Activated T-cell treated with anti-CD3 and anti-CD28 coated beads, Interleukin-2, amount 50 U/mL, for 24 hours (primary cell): ENCODE data around the gene SVOPL.

ENCODE experiments used
- DNase-seq: peaks from one replicate; pipeline ENCODE4 v3.0.0-alpha.2; 2020
- H3K27ac Mint-ChIP-seq: 2 replicates; pipeline ENCODE4 v1.8.0; 2020; ENCODE audit warnings: mild to moderate bottlenecking, mixed read lengths
- H3K27me3 Mint-ChIP-seq: 2 replicates; pipeline ENCODE4 v1.8.0; 2020; ENCODE audit warnings: mixed read lengths
- H3K36me3 Mint-ChIP-seq: 2 replicates; pipeline ENCODE4 v1.8.0; 2020; ENCODE audit warnings: low read depth, mixed read lengths
- H3K4me1 Mint-ChIP-seq: 2 replicates; pipeline ENCODE4 v1.8.0; 2020; ENCODE audit warnings: low read depth, mixed read lengths
- H3K4me3 Mint-ChIP-seq: 2 replicates; pipeline ENCODE4 v1.8.0; 2020; ENCODE audit warnings: mild to moderate bottlenecking, moderate library complexity, mixed read lengths
- H3K9me3 Mint-ChIP-seq: 2 replicates; pipeline ENCODE4 v1.8.0; 2020; ENCODE audit warnings: mixed read lengths

SVOPL gene

GRCh38 chr7:138618506-138618905 is 82.7 kb downstream of the SVOPL start:
- no peaks in the 10 kb centered on the region for H3K36me3 Mint-ChIP-seq
- DNase-seq, result no peak
- H3K9me3 Mint-ChIP-seq, result no peaks in the 10 kb centered on the region
- H3K27me3 Mint-ChIP-seq, result no peaks in the 10 kb centered on the region
- H3K4me1 Mint-ChIP-seq, result peaks cover 2% of the 10 kb centered on the region
- H3K27ac Mint-ChIP-seq, result no peak overlapping the region
- H3K4me3 Mint-ChIP-seq, result no peak overlapping the region

- no peaks in the 10 kb centered on the region for H3K9me3 Mint-ChIP-seq
- no peaks in the 10 kb centered on the region for H3K36me3 Mint-ChIP-seq
- peaks cover 4% of the 10 kb centered on the region for H3K4me1 Mint-ChIP-seq
- no peak for DNase-seq
- H3K27ac Mint-ChIP-seq, result no peak overlapping the region
- H3K4me3 Mint-ChIP-seq, result no peak overlapping the region
- no peaks in the 10 kb centered on the region for H3K27me3 Mint-ChIP-seq
These were observed 85.1 kb downstream of the SVOPL start for GRCh38 chr7:138616085-138616484.

- Mint-ChIP-seq H3K36me3 (no peaks in the 10 kb centered on the region), H3K27ac (no peak overlapping the region), H3K27me3 (no peaks in the 10 kb centered on the region), H3K9me3 (no peaks in the 10 kb centered on the region), H3K4me1 (peaks cover 6% of the 10 kb centered on the region), H3K4me3 (no peak overlapping the region)
- DNase-seq, result no peak
These were observed 87.5 kb downstream of the SVOPL start for GRCh38 chr7:138613630-138614029.

- H3K27ac Mint-ChIP-seq, result no peak overlapping the region
- no peak overlapping the region for H3K4me3 Mint-ChIP-seq
- no peaks in the 10 kb centered on the region for H3K36me3 Mint-ChIP-seq
- H3K9me3 Mint-ChIP-seq, result no peaks in the 10 kb centered on the region
- H3K4me1 Mint-ChIP-seq, result peaks cover 23% of the 10 kb centered on the region
- DNase-seq, result no peak
- H3K27me3 Mint-ChIP-seq, result no peaks in the 10 kb centered on the region
These were observed 90.4 kb downstream of the SVOPL start for GRCh38 chr7:138610671-138611170.

GRCh38 chr7:138608275-138608674 is 92.9 kb downstream of the SVOPL start:
- DNase-seq, result no peak
- H3K27me3 Mint-ChIP-seq, result no peaks in the 10 kb centered on the region
- H3K4me3 Mint-ChIP-seq, result no peak overlapping the region
- H3K4me1 Mint-ChIP-seq, result peaks cover 20% of the 10 kb centered on the region
- no peaks in the 10 kb centered on the region for H3K9me3 Mint-ChIP-seq
- H3K36me3 Mint-ChIP-seq, result no peaks in the 10 kb centered on the region
- no peak overlapping the region for H3K27ac Mint-ChIP-seq

DNA sequence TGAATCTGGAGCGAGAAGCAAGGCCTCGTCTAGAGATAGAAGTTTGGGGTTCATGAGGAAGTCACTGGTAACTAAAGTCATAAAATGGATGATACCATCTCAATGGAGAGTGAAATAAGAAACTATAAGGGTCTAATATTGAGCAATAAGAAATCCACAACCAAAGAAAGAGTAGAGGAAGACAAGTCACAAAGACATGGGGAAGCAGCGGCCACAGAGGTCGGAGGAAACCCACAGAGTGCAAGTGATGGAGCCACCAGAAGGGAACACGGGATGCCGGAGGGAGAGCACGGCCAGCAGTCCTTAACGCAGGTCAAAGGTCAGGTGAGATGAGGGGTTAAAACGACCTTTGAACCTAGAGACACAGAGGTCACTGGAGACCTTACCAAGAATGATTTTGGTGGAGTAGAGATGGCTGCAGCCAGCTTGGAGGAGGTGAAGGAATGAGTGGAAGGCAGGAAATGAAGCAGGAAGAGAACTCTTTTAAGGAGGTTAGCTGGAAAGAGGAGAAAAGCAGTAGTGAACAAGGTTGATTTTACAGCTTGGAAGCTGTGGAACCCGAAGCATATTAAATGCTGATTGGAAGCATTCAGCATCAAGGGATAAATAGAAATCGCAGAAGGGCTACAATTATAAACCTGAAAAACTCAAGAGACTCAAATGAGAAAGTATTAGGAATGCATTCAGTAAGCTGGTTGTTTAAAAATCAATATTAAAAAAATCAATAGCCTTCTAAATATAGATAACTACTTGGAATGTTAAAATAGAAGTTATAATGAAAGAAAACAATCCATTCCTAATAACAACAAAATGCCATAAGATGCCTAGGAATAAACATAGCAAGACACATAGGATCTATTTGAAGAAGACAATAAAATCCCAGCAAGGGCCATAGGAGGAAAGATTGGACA is 93.7 kb downstream of the SVOPL start:
- no peaks in the 10 kb centered on the region for H3K36me3 Mint-ChIP-seq
- DNase-seq, result no peak
- no peaks in the 10 kb centered on the region for H3K9me3 Mint-ChIP-seq
- H3K27ac Mint-ChIP-seq, result no peak overlapping the region
- H3K4me1 Mint-ChIP-seq, result peaks cover 19% of the 10 kb centered on the region
- H3K27me3 Mint-ChIP-seq, result no peaks in the 10 kb centered on the region
- H3K4me3 Mint-ChIP-seq, result no peak overlapping the region

- Mint-ChIP-seq H3K4me1 (peaks cover 19% of the 10 kb centered on the region), H3K27ac (no peak overlapping the region), H3K27me3 (no peaks in the 10 kb centered on the region), H3K9me3 (no peaks in the 10 kb centered on the region), H3K4me3 (no peak overlapping the region), H3K36me3 (no peaks in the 10 kb centered on the region)
- DNase-seq, result no peak
These were observed 94.9 kb downstream of the SVOPL start for GRCh38 chr7:138606236-138606635.

DNA sequence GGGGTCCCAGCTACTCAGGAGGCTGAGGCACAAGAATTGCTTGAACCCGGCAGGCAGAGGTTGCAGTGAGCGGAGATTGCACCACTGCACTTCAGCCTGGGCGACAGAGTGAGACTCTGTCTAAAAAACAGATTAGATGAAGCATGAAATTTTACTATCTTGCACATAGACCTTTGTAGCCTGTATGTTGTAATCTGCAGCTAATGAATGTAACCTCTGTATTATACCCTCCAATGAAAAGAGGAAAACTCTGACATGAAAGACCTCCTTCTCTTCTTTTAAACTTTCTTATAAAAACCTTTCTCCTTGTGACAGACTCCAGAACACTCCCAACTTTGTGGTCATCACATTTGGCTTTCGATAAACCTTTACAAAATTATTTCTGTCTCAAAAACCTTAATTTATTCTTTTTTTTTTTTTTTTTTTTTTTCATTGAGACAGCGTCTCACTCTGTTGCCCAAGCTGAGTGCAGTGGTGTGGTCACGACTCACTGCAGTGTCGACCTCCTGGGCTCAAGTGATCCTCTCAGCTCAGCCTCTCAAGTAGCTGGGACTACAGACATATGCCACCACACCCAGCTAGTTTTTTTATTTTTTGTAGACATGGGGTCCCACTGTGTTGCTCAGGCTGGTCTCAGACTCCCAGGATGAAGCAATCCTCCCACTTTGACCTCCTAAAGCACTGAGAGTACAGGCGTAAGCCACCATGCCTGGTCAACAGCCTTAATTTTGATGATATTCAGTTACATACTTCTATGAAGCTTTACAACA is 97.4 kb downstream of the SVOPL start:
- Mint-ChIP-seq H3K27me3 (peaks cover 6% of the 10 kb centered on the region), H3K36me3 (no peaks in the 10 kb centered on the region), H3K27ac (no peak overlapping the region), H3K9me3 (no peaks in the 10 kb centered on the region), H3K4me3 (no peak overlapping the region), H3K4me1 (peaks cover 18% of the 10 kb centered on the region)
- no peak for DNase-seq

GRCh38 chr7:138602451-138602850 is 98.7 kb downstream of the SVOPL start:
- no peak overlapping the region for H3K27ac Mint-ChIP-seq
- no peak for DNase-seq
- H3K9me3 Mint-ChIP-seq, result no peaks in the 10 kb centered on the region
- H3K4me3 Mint-ChIP-seq, result no peak overlapping the region
- H3K27me3 Mint-ChIP-seq, result peaks cover 8% of the 10 kb centered on the region
- H3K36me3 Mint-ChIP-seq, result no peaks in the 10 kb centered on the region
- H3K4me1 Mint-ChIP-seq, result peaks cover 6% of the 10 kb centered on the region

DNA sequence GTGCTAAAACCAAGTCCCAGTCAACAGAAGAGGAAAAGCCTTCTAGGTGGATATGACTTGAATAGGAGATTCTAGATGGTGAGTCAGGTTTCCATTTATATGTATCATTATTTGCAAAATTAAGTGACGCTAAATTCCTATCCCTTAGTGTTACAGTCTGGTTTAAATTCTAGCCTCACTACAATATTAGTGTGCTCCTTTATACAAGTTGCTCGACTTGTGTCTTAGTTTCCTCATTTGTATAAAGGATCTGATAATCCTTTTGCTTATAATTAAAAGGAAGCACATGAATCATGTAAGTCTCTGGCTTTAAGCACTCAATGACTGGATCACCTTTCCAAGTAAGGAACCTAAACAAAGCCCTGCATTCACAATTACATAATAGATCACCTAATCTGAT is 105.7 kb downstream of the SVOPL start:
- Mint-ChIP-seq H3K4me1 (no peaks in the 10 kb centered on the region), H3K4me3 (no peak overlapping the region), H3K27ac (no peak overlapping the region), H3K27me3 (peaks cover 5% of the 10 kb centered on the region), H3K9me3 (no peaks in the 10 kb centered on the region), H3K36me3 (no peaks in the 10 kb centered on the region)
- no peak for DNase-seq

GRCh38 chr7:138590154-138590553 is 111.0 kb downstream of the SVOPL start:
- Mint-ChIP-seq H3K9me3 (no peaks in the 10 kb centered on the region), H3K4me3 (no peak overlapping the region), H3K27me3 (no peaks in the 10 kb centered on the region), H3K27ac (no peak overlapping the region), H3K4me1 (no peaks in the 10 kb centered on the region), H3K36me3 (peaks cover 28% of the 10 kb centered on the region)
- DNase-seq, result no peak

- Mint-ChIP-seq H3K36me3 (peaks cover 40% of the 10 kb centered on the region), H3K27me3 (no peaks in the 10 kb centered on the region), H3K4me1 (no peaks in the 10 kb centered on the region), H3K9me3 (no peaks in the 10 kb centered on the region), H3K27ac (no peak overlapping the region), H3K4me3 (no peak overlapping the region)
- no peak for DNase-seq
These were observed 112.2 kb downstream of the SVOPL start for GRCh38 chr7:138588986-138589385.

DNA sequence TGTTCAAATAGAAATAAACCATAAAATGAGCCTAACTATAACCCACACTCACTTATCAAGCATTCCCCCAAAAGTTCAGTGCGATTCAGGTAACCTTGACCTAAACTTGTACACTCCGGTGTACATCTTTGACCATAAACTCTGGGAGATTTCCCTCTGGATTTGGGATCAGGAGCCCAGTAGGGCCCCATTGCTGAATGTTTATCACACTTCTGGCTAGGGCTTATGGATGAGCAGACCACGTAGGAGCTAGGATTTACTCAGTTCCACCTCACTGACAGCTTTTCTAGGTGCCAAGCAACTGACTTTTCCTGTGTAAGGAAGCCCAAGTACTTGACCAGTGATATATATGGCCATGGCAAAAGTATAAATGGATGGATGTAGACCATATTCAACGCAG is 113.7 kb downstream of the SVOPL start:
- Mint-ChIP-seq H3K9me3 (no peaks in the 10 kb centered on the region), H3K27ac (no peak overlapping the region), H3K4me3 (no peak overlapping the region), H3K27me3 (no peaks in the 10 kb centered on the region), H3K36me3 (peaks cover 55% of the 10 kb centered on the region), H3K4me1 (no peaks in the 10 kb centered on the region)
- DNase-seq, result no peak

DNA sequence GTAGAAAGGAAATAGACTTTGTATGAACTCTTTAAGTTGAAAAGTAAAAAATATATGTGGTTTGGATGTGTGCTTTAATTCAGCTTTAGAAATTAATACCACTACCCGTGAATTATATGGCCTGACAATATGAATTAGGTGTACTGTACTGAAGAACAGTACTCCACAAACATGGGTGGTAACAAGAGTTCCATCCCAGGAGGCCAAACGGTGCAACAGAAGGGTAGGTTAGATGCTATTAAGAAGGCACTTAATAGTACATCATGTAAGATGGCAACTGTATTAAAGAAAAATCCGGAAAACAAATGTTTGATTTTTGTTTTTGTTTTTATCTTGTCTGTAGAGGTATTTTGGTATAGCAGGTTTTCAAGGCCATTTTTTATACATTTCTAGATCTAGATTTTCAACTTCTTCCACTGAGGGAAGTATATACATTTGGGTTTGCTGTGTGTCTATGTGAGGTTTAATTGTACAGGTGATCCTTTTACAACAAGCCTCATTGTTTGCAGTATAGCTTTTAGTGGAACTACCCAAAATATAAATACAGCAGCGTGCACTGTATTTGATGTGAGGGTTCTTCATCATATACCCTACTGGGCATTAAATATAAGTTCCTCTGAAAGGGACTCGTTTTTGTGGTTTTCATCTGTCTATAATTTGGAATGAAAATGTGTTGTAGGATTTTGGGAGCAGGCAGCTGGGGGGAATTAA is 115.7 kb downstream of the SVOPL start:
- Mint-ChIP-seq H3K4me1 (no peaks in the 10 kb centered on the region), H3K9me3 (no peaks in the 10 kb centered on the region), H3K27ac (no peak overlapping the region), H3K36me3 (peaks cover 73% of the 10 kb centered on the region), H3K27me3 (no peaks in the 10 kb centered on the region), H3K4me3 (no peak overlapping the region)
- DNase-seq, result no peak
